Limb (tissue), 2 donors: ENCODE results near the gene IGFBP5.

Source experiments
- DNase-seq, 2 donors: peaks; one replicate each; pipeline ENCODE4 v3.0.0-alpha.2; 2016; ENCODE audit errors: extremely low spot score in 2 of 2

The IGFBP5 gene

GRCh38 chr2:216648105-216648504 lies 47.2 kb downstream of the IGFBP5 start:
- DNase-seq: no peak

GRCh38 chr2:216646116-216646515 lies 49.2 kb downstream of the IGFBP5 start:
- DNase-seq: no peak

GRCh38 chr2:216645636-216645950 lies 49.8 kb downstream of the IGFBP5 start:
- DNase-seq: no peak

GRCh38 chr2:216644842-216645635 lies 50.3 kb downstream of the IGFBP5 start:
- no peak for DNase-seq

- peak in 1 of 2 donors; percentile 62 for DNase-seq
Observed at GRCh38 chr2:216643986-216644659, 51.2 kb downstream of the IGFBP5 start.

GRCh38 chr2:216637472-216637871 lies 57.9 kb downstream of the IGFBP5 start:
- DNase-seq: no peak

GRCh38 chr2:216636551-216637450 lies 58.5 kb downstream of the IGFBP5 start:
- DNase-seq: peak in 1 of 2 donors; percentile 68

- DNase-seq: peak in 1 of 2 donors; percentile 68
Observed at GRCh38 chr2:216635701-216636550, 59.4 kb downstream of the IGFBP5 start.

GRCh38 chr2:216635171-216635570 lies 60.2 kb downstream of the IGFBP5 start:
- DNase-seq: no peak

- no peak for DNase-seq
Observed at GRCh38 chr2:216634370-216635148, 60.8 kb downstream of the IGFBP5 start.

- DNase-seq: peak in 1 of 2 donors; percentile 61
Observed at GRCh38 chr2:216633616-216634369, 61.6 kb downstream of the IGFBP5 start.

GRCh38 chr2:216632952-216633615 lies 62.3 kb downstream of the IGFBP5 start, which contains the start of gene IGFBP2:
TSS of gene IGFBP2 (plus strand) at chr2:216633420. CDS start at chr2:216633524, 104 bp downstream.
- DNase-seq: peak; percentile 80 to 90

GRCh38 chr2:216632346-216632951 lies 62.9 kb downstream of the IGFBP5 start:
- DNase-seq: no peak

- no peak for DNase-seq
Observed at GRCh38 chr2:216629784-216630183, 65.6 kb downstream of the IGFBP5 start.

GRCh38 chr2:216626875-216627245 lies 68.5 kb downstream of the IGFBP5 start:
- no peak for DNase-seq

- no peak for DNase-seq
Observed at GRCh38 chr2:216626168-216626874, 69.0 kb downstream of the IGFBP5 start.

- DNase-seq: no peak
Observed at GRCh38 chr2:216624251-216624650, 71.1 kb downstream of the IGFBP5 start.

- no peak for DNase-seq
Observed at GRCh38 chr2:216622526-216622925, 72.8 kb downstream of the IGFBP5 start.
